HG03460 (cell line): ENCODE data around the gene AMMECR1.

ENCODE experiments used
- ATAC-seq: cut with Tn5 transposase; IDR thresholded peaks from one replicate; pipeline ENCODE4 v1.9.1; 2021; ENCODE audit not compliant: unreplicated experiment

AMMECR1 gene

DNA sequence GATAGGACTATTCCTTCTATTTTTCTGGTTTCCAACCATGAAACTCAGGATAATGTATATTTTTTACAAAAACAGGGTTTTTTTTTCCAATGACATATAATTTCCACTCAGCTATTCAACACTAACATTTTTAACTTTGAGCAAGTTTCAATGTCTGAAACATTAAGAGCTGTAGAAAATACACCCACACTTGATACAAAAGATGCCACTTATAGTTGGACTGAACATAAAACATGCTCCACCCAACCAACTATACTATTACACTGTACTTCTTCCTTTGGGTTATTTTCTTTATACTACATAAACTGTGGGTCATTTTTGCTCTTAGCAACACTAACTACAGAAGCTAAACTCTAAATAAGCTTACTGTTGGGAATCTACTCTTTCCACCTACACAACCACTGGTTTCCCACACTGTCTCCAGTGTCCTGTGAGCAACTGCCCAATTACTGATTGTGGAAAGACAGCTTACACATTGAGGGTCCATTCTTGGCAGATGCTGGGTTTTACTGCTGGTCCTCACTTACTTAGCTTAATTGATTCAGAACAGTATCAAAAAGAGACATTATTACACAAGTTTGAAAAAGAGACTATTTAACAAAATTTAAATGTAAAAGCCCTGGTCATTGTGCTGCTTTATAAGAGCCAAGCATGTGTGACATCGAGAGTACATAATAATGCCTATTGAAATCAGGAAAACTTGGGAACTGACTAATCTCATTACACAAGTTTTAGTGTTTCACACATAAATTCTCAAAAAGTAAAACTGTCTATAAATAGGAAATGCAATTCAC lies 6.3 kb downstream of the AMMECR1 start:
- no peak for ATAC-seq

DNA sequence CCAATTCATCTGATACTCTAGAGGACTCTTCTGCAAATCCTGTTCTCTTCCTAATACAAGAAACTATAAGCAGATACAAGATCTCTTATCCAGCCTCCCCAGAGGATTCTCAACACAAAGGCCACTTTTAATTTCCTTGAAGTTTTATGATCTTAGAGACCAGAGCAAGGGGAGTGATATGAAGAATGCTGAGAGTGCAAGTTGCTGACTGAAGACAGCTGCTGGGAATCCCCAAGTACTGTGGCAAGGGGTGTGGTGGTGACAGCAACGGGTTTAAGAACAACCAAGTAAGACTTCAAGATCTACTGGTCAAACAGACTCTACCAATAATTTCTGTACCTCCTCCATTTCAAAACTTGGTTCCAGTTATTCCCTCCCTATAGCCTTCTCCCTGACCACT lies 7.0 kb downstream of the AMMECR1 start:
- ATAC-seq: peak; percentile 89

DNA sequence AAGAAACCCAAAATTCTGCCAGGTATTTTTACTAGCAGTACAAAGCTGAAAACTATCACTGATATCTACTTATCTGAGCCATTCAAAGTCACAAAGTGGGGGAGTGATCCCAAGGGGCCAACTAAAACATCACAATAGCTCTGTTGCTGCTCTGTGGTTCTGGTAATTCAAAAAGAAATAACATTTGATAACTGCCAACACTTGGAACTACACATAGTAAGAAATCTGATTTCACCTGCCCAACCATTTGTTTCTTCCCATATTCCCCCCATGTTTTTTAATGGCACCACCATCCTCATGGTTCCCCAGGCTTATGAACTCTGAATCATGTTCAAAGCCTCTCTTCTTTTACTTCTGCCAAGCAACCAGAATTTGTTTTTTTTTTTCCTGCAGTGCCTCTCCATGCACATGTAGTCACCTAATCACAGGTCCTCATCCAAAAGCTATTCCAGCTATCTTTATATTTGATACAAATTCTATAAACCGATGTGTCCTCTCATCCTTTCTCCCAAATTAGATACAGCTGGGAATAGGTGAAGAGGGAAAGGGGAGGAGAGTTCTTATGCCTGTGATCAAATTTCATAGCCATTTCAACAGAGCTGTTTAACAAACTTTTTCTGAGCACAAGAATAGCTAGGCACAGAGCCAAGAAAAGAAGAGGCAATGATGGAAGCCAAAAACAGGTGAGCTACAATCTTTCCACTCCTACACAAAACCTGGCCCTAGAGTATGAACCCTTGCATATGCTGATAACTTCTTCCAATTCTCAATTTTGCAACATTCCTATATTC lies 7.7 kb downstream of the AMMECR1 start:
- no peak for ATAC-seq

DNA sequence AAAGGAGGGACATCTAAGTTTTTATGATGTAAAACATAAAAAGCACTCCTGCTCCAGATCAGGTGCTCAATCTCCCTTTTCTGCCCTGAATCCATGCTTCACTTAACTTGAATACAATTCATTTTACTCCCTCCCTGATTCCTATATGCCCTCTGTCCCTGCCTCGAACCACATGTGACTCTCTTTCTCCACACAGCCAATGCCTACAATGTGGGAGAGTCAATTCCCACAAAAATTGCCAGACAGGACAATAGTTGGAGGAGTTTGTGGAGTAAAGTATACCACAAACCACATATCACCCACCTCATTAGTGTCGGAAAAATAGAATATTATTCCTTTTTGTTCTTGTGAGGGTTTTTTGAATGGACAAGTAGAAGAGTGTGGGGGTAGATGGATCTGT lies 9.7 kb downstream of the AMMECR1 start:
- no peak for ATAC-seq

DNA sequence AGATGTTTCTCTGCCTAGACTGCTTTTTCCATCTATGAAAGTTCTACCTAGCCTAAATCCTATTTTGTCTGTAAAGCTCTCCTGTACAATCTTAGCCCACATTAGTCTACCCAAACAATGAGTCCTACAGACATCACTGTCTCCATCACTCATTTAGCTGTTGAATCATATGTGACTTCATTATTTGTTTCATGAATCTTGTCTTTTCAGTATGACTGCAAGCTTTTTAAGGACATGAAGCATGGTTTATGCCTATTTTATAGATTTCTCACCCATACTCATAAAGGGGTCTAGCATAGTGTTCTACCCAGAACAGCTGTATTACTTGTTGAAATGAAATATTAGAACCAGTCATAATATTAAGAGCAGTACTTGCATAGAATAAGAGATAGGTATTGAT lies 13.0 kb downstream of the AMMECR1 start:
- ATAC-seq: no peak

DNA sequence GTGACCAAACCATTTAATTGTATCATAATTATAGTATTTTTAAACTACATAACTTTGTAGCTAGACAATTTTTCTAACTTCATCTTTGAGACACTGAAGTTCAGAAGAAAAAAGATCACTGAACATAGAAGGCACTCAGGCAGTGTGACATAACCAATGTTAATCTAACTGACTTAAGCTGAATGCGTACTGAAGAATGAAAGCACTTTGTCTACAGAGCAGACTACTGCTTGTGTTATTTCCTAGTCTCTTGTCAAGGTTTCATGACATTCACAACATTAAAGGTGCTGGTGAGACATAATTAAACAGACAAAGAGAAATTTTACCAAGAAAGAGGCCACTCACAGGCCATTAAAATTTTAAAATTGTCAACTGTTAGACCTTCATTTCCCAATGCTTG lies 13.5 kb downstream of the AMMECR1 start:
- ATAC-seq: no peak

DNA sequence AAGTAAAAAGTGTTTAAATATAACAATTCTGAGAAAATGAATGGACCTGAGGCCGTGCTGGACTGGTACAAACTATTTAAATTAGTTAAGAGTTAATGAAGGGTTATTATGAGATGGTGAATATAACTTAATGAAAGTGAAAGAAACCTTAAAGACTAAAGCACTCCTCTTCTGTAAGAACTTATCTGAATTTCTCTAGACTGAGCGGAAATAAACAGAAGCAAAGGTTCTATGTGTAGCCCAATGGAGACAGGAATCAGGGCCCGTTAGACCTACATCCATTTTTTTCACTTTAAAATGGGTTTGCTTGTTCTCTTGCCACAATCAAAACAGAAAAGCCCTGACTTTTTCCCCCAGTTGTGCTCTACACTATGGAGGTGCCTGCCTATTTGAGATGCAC lies 14.9 kb downstream of the AMMECR1 start:
- no peak for ATAC-seq

DNA sequence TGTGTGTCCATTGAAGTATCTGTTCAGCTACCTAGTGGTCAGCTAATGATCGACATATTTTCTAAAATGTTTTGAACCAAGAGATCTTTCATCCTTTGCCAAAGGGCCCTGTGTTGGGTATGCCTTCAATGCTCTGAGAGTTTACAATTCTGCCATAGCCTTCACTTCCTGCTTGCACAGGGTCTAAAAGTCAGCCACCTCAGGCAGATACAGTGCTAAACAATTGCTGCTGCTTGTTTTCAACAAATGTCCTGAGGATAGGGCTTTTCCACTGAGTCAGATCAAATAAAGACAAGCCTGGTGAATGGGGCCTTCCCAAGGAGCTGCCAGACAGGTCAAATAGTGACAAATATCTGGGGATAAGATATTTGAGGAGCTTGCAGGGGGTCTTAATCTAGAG lies 16.7 kb downstream of the AMMECR1 start:
- no peak for ATAC-seq

DNA sequence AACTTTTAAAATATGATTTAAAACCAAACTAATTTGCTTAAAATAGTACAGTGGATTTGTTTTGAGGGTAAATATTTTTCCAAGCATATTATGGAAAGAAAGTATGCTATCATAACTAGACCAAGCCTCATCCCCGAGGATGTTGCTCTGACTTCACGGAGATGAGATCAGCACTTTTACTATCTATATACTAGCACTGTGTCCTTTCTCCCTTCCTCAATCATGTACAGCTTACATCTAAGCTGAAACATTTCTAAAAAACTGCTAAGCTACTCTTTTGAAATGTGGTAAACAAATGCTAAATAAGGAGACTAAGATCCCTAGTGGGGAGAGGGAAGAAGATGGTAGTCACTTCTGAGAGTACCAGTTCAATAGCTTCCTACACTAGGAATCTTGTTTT lies 23.8 kb downstream of the AMMECR1 start:
- no peak for ATAC-seq

DNA sequence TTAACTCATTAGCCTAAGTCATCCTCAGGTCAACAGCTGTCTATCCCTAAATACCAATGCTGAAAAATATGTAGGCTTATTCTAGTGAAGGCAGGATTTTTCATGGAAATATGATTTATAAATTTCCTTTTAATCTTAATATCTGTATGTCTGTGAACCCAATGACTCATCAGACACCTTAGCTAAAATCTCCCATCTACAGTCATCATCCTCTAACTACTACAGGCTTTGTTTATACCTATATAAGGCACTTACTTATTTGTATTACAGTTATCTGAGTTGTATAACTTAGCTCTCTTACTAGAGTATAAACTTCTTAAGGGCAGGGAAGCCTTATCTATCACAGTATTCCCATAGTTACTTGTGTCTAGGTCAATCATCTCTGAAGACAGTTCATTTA lies 24.2 kb downstream of the AMMECR1 start:
- no peak for ATAC-seq

DNA sequence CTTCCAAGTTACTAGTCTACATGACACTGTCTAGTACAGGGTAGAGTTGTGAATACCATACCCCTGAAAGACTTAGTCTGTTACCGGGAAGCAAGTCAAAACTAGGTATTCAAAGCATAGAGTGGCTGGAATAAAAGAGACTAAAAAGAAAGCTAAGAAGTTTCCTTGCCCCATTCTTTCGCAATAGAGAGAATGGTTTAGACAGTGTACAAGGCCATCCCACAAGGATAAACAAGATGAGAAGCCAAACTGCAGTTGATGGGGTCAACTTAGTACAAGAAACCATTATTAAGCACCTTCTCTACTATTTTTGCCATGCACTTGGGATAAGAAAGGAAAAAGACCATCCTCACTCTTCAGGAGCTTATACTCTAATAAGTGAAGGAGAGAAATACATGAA lies 30.3 kb downstream of the AMMECR1 start:
- no peak for ATAC-seq

DNA sequence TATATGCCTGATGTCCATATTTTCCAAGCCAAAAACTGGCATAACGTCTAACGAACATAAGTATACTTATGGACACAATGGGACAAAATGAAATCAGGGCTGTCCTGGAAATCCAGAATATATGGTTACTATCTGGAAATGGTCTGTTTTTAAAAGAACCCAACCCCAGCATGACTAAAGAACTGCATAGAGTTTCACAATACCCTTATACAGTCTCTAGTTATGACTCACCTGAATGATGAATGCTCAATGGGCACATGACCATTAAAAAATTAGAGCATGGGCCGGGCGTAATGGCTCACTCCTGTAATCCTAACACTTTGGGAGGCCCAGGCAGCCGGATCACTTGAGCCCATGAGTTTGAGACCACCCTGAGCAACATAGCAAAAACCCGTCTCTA lies 31.8 kb downstream of the AMMECR1 start:
- peak; percentile 50 for ATAC-seq

DNA sequence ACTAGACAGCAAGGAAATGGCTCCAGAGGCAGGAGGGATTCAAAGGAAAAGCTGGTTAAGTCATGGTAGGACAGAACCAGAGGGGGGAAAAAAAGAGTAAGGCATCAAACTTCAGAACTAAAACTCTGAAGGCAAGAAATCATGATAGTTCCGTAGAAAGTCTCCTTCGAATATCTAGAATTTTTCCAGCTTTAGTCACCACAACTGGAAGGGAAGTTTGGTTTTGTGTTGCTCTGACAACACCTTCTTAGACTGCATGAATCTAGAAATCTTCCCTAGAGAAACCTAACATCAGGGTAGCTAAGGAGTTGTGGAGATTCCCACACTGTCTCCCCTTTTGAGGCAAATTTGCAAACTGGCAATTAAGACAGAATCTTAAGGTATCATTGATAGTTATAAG lies 33.7 kb downstream of the AMMECR1 start:
- ATAC-seq: no peak

DNA sequence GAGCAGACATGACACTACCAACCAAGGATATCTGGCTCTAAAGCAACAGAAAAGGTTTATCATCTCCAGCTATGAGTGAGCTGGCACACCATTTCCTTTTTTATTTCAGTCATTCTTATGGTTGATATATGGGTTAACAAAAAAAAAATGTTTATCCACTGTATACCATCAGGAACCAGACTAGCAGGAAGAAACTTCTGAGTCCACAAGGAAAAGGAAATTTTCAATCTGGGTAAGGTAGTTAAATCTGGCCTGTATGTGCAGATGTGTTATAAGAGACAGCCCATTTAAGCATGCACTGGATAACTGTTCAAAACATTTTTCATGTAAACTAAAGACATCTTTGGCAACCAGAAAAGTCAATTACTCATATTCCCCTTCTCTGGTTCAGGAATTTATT lies 35.0 kb downstream of the AMMECR1 start:
- no peak for ATAC-seq

DNA sequence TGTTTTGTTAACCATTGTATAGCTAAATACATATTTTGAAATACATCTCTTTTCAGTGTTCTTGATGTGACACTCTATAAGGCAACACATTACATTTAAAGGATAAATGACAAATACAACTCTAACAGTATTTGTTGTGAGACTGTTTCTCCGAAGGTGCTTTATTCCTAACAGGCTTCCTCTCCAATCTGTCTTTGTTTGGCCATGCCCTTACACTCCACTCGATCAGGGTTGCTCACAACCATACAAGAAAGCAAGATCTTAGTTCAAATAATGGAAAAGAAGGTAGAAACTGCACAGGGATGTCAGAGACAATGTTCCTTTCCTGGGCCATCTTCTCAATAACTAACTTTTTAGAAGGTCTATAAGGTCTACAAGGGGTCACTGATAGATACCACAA lies 36.5 kb downstream of the AMMECR1 start:
- no peak for ATAC-seq

DNA sequence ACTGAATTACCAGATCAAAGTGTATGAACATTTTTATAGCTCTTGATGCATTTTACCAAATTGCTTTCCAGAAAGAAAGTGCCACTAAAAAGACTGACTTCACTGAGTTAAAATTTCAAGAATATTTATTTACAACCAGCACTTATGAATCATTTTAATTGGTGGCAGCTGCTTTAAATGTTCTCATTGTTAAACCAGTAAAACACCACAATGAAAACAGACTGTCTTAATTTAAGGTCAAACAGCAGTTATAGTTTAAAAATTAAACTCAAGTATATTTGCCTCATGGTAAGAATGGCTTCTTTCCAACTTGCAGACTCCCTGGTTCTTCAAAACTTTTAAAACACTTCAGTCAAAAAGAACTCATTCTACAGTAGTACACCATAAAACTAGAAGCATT lies 36.9 kb downstream of the AMMECR1 start:
- no peak for ATAC-seq

DNA sequence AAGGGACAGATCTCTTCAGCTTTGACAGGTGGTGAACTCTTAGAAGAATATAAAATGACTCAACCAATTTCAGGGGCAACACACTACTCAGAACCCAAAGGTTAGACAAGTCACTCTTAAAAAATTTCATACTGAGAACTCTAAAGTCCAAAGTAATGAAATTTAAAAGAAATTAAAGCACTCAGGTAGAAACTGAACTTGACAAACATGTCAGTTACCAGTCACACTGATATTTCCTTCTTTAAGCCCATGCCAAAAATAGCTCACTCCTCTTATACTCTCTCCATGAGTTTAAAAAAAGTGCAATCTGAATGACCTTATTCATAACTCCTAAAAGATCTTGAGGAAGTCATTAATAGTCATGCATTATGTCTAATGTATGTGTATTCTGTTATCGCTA lies 40.3 kb downstream of the AMMECR1 start:
- no peak for ATAC-seq

DNA sequence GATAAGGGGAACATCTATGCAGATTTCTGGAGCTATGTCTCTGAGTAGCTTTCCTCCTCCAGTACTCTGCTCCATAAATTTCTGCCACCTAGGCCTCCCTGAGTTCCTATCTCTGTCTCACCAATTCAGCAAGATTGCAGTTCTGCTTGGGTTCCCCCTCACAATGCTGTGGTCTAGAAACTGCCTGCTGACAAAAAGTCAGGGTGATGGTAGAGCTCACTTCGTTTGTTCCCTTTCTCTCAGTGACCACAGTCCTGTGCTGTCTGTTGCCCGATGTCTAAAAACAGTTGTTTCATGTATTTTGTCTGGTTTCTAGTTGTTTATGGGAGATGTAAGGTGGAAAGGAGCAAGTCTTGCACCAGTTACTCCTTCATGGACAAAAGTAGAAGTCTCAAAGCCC lies 41.1 kb downstream of the AMMECR1 start:
- ATAC-seq: peak; percentile 85

DNA sequence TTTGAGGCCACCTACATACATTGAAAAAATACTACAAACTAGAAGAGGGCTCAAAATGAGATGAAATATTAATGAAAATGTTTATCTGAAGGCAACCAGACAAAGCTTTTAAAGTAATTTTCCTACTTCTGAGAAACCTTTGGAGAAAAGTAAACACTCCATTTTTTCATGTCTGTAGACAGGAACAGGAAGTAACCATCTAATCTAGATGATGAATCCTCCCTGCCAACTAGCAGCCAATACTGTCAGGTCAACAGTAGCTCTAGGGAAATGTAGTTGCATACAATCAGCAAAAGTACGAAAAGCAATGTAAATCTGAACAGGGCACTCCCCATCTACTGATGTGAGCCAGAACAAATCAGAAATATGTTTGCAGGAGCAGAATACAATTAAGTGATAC lies 49.0 kb downstream of the AMMECR1 start:
- no peak for ATAC-seq

DNA sequence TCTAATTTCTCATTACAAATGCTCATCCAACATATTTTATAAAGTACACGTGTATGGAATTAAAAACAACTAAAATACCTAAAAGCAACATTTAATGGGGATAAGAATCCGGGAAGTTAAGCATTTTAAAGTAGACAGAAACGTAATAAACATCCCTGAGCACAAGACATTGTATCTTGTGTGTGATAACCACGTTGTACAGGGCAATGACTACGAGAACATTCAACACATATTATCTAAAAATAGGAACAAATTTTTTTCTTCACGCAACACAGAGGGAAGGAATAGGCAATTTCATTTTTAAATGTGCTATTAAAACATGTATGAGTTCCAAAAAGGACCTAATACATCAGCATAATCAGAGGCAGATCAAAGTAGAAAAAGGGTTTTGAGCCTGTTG lies 49.5 kb downstream of the AMMECR1 start:
- no peak for ATAC-seq

DNA sequence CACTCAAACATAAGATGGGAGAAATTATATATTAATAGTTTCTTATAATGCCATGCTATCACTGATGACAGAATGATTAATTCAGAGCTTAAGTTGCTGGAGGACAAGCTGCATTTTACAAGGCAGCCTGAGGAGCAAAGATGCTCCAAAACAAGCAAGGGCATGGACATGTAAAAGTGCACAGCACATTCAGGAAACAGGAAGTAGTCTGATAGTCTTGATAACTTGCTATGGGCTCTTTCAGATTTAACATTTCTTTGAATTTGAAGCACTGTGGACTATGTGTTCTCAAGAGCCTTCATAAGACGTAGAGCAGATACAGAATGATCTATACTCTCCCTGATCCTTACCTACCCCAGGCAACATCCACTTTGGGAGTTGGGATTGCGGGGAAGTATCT lies 50.0 kb downstream of the AMMECR1 start:
- no peak for ATAC-seq

DNA sequence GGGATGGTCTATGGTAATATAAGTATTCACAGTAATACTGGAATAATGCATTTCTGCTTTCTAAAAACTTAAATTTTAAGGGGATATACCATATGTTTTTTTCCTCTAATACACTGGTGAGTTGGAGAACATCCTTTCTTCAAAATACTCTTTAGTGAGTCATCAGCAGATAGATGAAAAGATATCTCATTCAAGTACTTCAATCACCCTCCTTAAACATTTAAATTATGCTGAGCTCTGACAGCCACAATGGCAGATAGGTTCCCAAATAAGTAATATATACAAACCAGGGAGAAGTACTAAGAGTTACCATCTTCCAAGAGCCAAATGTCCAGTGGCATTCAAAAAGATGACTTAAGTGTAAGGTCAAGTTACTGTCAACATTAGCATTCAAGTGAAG lies 52.2 kb downstream of the AMMECR1 start:
- no peak for ATAC-seq

DNA sequence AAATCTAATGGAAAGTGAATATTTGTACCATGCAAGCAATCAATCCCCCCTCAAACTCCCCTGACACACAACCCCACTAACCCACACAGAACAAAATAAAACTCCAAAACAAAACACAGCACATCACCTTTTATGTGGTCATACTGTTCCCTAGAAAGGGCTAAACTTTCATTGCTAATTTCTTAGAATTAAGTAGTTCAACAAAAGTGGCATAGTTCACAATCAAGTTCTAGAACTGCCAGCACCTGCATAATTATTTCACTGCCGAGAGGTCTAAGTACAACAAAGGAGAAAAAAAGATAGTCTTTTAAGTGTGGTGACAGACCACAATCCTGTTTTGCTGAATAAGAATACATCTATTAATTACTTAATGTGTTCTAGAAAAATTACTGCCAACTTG lies 58.8 kb downstream of the AMMECR1 start:
- no peak for ATAC-seq
